ENCODE measurements around the gene PIP4K2B. TPM values are rescaled to one million over a fixed set of nuclear protein-coding genes. Genes with fewer than 3 reads are reported as not detected.

Gene PIP4K2B
- total RNA-seq, 1 experiment from 2014 or later, result 42.3 TPM

GRCh38 chr17:38783227-38783626, 16.1 kb downstream of the PIP4K2B start:
- Histone ChIP-seq H3K9me3 (ENCODE audit: control insufficient read depth, insufficient read depth, low read depth, low read length) (no peaks in the 10 kb centered on the region), H3K4me1 (ENCODE audit: control insufficient read depth, insufficient read depth, low read length) (no peaks in the 10 kb centered on the region), H3K27me3 (ENCODE audit: control insufficient read depth, insufficient read depth, low read length) (no peaks in the 10 kb centered on the region), H3K27ac (ENCODE audit: low read length) (no peak overlapping the region), H3K4me3 (ENCODE audit: low read depth in 2 of 2, low read length in 2 of 2) (no peak overlapping the region), H3K36me3 (ENCODE audit: control insufficient read depth, insufficient read depth, low read length) (peaks cover 3% of the 10 kb centered on the region)
- ATAC-seq, result no peak
- in situ Hi-C loops (cut with HindIII; ENCODE audit: low pct_unique_long_range_greater_than_20kb, low sequenced_read_pairs), result no loop called here
- TF ChIP-seq CTCF (IDR thresholded peaks at IDR 0.05) (no peak), POLR2AphosphoS5 (IDR thresholded peaks at IDR 0.05; ENCODE audit: low read depth, low read length) (no peak), TCF7L2 (IDR thresholded peaks at IDR 0.05; ENCODE audit: low read depth, low read length) (no peak), SIN3A (IDR thresholded peaks at IDR 0.05; ENCODE audit: borderline replicate concordance, insufficient read depth, low read depth, low read length) (no peak), REST (IDR thresholded peaks at IDR 0.05; ENCODE audit: insufficient read depth in 1 of 2, low read depth in 2 of 2, low read length in 1 of 2) (no peak)
- CTCF ChIA-PET, result no interaction called here
- POLR2A ChIA-PET, result no interaction called here
- BruUV-seq (replicated peaks), result no TSS peak
- DNase-seq (ENCODE audit: low read depth, low spot score), result no peak
- intact Hi-C loops (cut with micrococcal nuclease; ENCODE audit: unreplicated experiment), result no loop called here

- ChIA-PET POLR2A (no interaction called here), CTCF (no interaction called here)
- no peak for DNase-seq (ENCODE audit: low read depth, low spot score)
- Histone ChIP-seq H3K9me3 (ENCODE audit: control insufficient read depth, insufficient read depth, low read depth, low read length) (no peaks in the 10 kb centered on the region), H3K4me1 (ENCODE audit: control insufficient read depth, insufficient read depth, low read length) (no peaks in the 10 kb centered on the region), H3K27ac (ENCODE audit: low read length) (no peak overlapping the region), H3K27me3 (ENCODE audit: control insufficient read depth, insufficient read depth, low read length) (no peaks in the 10 kb centered on the region), H3K4me3 (ENCODE audit: low read depth in 2 of 2, low read length in 2 of 2) (no peak overlapping the region), H3K36me3 (ENCODE audit: control insufficient read depth, insufficient read depth, low read length) (peaks cover 3% of the 10 kb centered on the region)
- ATAC-seq, result no peak
- BruUV-seq (replicated peaks), result no TSS peak
- TF ChIP-seq SIN3A (IDR thresholded peaks at IDR 0.05; ENCODE audit: borderline replicate concordance, insufficient read depth, low read depth, low read length) (no peak), REST (IDR thresholded peaks at IDR 0.05; ENCODE audit: insufficient read depth in 1 of 2, low read depth in 2 of 2, low read length in 1 of 2) (no peak)
- in situ Hi-C loops (cut with HindIII; ENCODE audit: low pct_unique_long_range_greater_than_20kb, low sequenced_read_pairs) (no loop called here), intact Hi-C loops (cut with micrococcal nuclease; ENCODE audit: unreplicated experiment) (no loop called here)
Measured at GRCh38 chr17:38779965-38780752, 19.2 kb downstream of the PIP4K2B start.

Measured in Panc1 (cell line).